Liver (tissue), 3 donors: Measurements from ENCODE around the gene CHRNA9.
A peak's percentile ranks its signal among the peaks of the same experiment; 100 is the strongest.

Experiments
- FOXA1 ChIP-seq: IDR thresholded peaks from 2 replicates; pipeline ENCODE4 v1.6.1; 2016; ENCODE audit warnings: antibody characterized with exemption
- GABPA ChIP-seq, 2 donors: IDR thresholded peaks in 1 of 2; conservative IDR thresholded peaks in 1 of 2; 2 replicates each; pipeline ENCODE4 v1.6.1; 2016; ENCODE audit warnings: antibody characterized with exemption in 2 of 2, mild to moderate bottlenecking in 1 of 2, moderate library complexity in 1 of 2
- JUND ChIP-seq, 2 donors: IDR thresholded peaks; 2 replicates each; pipeline ENCODE4 v1.6.1; 2016; ENCODE audit warnings: antibody characterized with exemption in 2 of 2
- MAX ChIP-seq: IDR thresholded peaks from 2 replicates; pipeline ENCODE4 v1.6.1; 2016; ENCODE audit warnings: antibody characterized with exemption
- RAD21 ChIP-seq, 2 donors: IDR thresholded peaks; 2 replicates each; pipeline ENCODE4 v1.6.1; 2016; ENCODE audit warnings: antibody characterized with exemption in 2 of 2, mild to moderate bottlenecking in 2 of 2
- SP1 ChIP-seq: IDR thresholded peaks from 2 replicates; pipeline ENCODE4 v1.6.1; 2018; ENCODE audit warnings: antibody characterized with exemption, mild to moderate bottlenecking
- TF ChIP-seq, protein P1 (sequence below): fragments of 150-350 bp; IDR thresholded peaks from 2 replicates; pipeline ENCODE4 v1.5.1; 2017; ENCODE audit warnings: improper control_type of control experiment, low read depth, low read length; ENCODE audit not compliant: missing input control
- TF ChIP-seq, protein P2 (sequence below): IDR thresholded peaks from 2 replicates; pipeline ENCODE4 v1.6.1; 2016; ENCODE audit warnings: antibody characterized with exemption, mild to moderate bottlenecking
- donor health status: healthy.
- donor health status: healthy.

GRCh38 chr4:40325406-40326019 lies 9.6 kb upstream of the CHRNA9 start:
- no peak for TF ChIP-seq GABPA (IDR thresholded peaks at IDR 0.05 in 1 of 2, conservative IDR thresholded peaks at IDR 0.05 in 1 of 2)
- TF ChIP-seq, protein P1, sequence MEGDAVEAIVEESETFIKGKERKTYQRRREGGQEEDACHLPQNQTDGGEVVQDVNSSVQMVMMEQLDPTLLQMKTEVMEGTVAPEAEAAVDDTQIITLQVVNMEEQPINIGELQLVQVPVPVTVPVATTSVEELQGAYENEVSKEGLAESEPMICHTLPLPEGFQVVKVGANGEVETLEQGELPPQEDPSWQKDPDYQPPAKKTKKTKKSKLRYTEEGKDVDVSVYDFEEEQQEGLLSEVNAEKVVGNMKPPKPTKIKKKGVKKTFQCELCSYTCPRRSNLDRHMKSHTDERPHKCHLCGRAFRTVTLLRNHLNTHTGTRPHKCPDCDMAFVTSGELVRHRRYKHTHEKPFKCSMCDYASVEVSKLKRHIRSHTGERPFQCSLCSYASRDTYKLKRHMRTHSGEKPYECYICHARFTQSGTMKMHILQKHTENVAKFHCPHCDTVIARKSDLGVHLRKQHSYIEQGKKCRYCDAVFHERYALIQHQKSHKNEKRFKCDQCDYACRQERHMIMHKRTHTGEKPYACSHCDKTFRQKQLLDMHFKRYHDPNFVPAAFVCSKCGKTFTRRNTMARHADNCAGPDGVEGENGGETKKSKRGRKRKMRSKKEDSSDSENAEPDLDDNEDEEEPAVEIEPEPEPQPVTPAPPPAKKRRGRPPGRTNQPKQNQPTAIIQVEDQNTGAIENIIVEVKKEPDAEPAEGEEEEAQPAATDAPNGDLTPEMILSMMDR: peak; percentile 85
- TF ChIP-seq RAD21 (IDR thresholded peaks at IDR 0.05): peak; percentile 86 to 93
- TF ChIP-seq JUND (IDR thresholded peaks at IDR 0.05): peak; percentile 44 to 70
- TF ChIP-seq SP1: no peak
- TF ChIP-seq FOXA1: no peak
- TF ChIP-seq, protein P2, sequence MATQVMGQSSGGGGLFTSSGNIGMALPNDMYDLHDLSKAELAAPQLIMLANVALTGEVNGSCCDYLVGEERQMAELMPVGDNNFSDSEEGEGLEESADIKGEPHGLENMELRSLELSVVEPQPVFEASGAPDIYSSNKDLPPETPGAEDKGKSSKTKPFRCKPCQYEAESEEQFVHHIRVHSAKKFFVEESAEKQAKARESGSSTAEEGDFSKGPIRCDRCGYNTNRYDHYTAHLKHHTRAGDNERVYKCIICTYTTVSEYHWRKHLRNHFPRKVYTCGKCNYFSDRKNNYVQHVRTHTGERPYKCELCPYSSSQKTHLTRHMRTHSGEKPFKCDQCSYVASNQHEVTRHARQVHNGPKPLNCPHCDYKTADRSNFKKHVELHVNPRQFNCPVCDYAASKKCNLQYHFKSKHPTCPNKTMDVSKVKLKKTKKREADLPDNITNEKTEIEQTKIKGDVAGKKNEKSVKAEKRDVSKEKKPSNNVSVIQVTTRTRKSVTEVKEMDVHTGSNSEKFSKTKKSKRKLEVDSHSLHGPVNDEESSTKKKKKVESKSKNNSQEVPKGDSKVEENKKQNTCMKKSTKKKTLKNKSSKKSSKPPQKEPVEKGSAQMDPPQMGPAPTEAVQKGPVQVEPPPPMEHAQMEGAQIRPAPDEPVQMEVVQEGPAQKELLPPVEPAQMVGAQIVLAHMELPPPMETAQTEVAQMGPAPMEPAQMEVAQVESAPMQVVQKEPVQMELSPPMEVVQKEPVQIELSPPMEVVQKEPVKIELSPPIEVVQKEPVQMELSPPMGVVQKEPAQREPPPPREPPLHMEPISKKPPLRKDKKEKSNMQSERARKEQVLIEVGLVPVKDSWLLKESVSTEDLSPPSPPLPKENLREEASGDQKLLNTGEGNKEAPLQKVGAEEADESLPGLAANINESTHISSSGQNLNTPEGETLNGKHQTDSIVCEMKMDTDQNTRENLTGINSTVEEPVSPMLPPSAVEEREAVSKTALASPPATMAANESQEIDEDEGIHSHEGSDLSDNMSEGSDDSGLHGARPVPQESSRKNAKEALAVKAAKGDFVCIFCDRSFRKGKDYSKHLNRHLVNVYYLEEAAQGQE: no peak
- TF ChIP-seq MAX: no peak
